Stimulated activated CD8-positive, alpha-beta memory T cell treated with anti-CD3 and anti-CD28 coated beads, Interleukin-7, amount 100 ng/mL, for 48 hours (primary cell): ENCODE results near the gene GLT8D2.

Source experiments
- DNase-seq, 2 donors: peaks; one replicate each; pipeline ENCODE4 v3.0.0-alpha.2; 2020; ENCODE audit warnings: low read depth in 1 of 2; ENCODE audit errors: extremely low read depth in 1 of 2

Gene GLT8D2

DNA sequence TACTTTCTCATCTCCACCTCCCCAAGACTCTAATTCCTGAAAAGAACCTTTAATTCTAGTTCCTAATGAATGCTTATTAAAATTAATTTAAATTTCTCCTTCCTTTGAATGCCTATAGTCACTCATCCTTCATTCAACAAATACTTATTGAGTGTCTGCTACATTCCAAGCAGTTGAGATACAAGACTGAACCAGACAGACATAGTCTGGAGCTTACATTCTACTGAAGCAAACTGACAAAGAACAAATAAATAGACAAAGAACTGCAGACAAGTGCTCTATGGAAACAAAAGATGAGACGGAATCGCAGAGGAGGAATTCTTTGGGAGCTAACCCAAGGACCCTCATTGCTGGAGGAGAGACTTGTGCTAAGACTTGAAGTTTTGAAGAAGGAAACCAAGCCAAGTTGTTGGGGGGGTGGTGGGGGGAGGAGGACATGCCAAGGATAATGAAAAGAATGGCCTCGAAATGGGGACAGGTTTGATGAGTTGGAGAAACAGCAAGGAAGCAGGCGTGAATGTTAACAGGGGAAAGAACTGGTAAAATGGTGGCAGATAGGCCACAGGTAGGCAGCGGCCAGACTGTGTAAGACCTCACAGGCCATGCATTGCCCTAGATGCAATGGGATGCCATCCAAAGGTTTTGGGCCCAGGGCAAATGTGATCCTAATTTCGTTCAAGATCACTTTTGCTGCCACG, 94.0 kb downstream of the GLT8D2 start:
- DNase-seq, result no peak

DNA sequence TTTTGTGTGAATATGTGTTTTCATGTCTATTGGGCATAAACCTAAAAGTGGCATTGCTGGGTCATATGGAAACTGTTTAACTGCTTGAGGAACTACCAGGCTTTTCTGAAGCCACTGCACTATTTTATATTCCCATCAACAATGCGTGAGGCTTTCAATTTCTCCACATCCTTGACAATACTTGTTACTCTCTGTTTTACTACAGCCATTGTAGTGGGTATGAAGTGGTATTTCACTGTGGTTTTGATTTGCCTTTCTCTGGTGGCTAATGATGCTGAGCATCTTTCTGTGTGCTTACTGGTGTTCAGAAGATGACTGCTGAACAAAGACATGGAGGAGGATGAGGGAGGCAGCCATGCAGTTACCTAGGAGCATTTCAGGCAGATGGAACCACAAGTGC, 97.5 kb downstream of the GLT8D2 start:
- no peak for DNase-seq

DNA sequence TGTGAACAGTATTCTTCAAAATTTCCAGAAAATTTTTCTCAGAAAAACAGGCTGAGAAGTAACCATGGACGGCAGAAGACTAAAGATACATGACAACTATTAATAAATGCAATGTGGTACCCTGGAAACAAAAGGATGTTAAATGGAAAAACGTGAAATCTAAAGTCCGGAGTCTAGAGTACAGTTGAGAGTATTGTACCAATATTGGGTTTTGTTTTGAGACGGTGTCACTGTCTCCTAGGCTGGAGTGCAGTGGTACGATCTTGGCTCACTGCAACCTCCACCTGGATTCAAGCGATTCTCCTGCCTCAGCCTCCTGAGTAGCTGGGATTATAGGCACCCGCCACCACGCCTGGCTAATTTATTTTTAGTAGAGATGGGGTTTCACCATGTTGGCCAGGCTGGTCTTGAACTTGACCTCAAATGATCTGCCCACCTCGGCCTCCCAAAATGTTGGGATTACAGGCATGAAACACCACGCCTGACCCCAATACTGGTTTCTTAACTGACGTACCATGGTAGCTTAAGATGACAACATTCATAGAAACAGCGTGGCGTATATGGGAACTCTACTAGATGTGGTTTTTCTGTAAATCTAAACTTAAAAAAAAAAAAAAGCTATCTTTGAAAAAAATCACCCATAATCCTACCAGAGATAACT, 101.1 kb downstream of the GLT8D2 start:
- no peak for DNase-seq

DNA sequence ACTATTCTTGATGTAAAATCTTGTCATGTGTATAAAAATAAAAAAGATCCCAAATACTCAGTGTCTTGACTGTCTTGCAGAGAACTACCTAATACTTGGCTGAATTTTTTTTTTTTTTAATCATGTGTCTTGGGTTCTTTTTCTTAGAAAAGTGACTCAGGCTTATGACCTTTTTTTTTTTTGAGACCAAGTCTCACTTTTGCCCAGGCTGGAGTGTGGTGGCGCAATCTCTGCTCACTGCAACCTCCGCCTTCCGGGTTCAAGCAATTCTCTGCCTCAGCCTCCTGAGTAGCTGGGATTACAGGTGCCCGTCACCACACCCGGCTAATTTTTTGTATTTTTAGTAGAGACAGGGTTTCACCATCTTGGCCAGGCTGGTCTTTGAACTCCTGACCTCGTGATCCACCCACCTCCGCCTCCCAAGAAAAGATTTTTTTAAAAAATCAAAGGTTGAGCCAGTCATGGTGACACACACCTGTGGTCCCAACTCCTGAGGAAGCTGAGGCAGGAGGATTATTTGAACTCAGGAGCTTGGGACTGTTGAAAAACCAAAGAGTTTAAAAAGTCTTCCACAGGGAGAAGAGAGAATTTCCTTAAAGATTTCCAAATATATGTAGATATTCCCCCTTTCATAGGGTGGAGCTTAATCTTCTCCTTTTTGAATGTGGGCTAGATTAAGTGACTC, 102.0 kb downstream of the GLT8D2 start:
- DNase-seq, result no peak

DNA sequence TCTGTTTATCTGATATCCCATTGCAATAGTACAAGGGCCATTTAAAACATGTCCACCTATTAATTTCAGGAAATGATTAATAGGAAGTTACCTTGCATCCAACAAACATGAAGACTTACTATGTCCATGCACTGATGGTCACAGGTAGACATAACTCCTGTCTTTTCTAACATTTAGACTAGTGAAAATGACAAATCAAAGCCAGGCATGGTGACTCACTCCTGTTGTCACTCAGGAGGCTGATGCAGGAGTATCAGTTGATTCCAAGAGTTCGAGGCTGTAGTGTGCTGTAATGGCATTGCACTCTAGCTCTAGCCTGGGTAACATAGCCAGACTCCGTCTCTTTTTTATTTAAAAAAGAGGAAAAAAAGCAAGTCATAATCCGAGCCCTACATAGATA, 105.0 kb downstream of the GLT8D2 start:
- DNase-seq, result no peak
